ENCODE results near the gene NELL2.

- TF ChIP-seq SP1 (CRISPR knock-in tag; IDR thresholded peaks at IDR 0.05) (no peak), SMAD1 (IDR thresholded peaks at IDR 0.05; ENCODE audit: low read depth, low read length, partially characterized antibody) (no peak), CTCF (IDR thresholded peaks at IDR 0.05 in 2 of 3, conservative IDR thresholded peaks at IDR 0.05 in 1 of 3; ENCODE audit: insufficient read depth in 2 of 3, low read depth in 1 of 3, low read length in 3 of 3) (no peak), MCM2 (IDR thresholded peaks at IDR 0.05; ENCODE audit: low read depth) (no peak), NFXL1 (CRISPR knock-in tag; IDR thresholded peaks at IDR 0.05) (no peak), HMBOX1 (IDR thresholded peaks at IDR 0.05) (no peak), ZNF408 (CRISPR knock-in tag; IDR thresholded peaks at IDR 0.05; ENCODE audit: low read depth) (no peak)
These were observed 411.9 kb downstream of the NELL2 start for GRCh38 chr12:44464180-44464579.

Measured in K562 (cell line).